ENCODE results near the gene PCNX2. TPM values are rescaled to one million over a fixed set of nuclear protein-coding genes. Genes with fewer than 3 reads are reported as not detected.

The PCNX2 gene
- total and polyA plus RNA-seq, 10 of the 15 experiments (the other 5 are each of a cell fraction or from before 2014, with no cell fraction given), result 2.1 to 16.4 (median 8.1) TPM

DNA sequence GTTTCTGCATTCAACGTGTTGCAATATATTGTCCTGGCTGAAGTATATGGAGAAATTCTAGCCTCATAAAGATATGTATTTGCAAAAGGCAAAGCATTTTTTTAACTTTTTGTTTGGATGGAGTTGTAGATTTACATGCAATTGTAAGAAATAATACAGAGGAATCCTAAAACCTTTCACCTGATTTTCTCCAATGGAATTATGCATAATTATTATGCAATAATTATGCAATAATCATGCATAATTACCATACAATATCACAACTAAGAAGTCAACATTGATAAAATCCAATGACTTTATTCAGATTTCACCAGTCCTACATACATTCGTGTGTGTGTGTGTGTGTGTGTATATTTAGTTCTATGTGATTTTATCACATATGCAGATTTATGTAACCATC lies 24.5 kb upstream of the PCNX2 start:
- Histone ChIP-seq H3K27me3 (replicated peaks in 1 of 2; ENCODE audit: control insufficient read depth in 2 of 2, insufficient read depth in 2 of 2, low read length in 1 of 2) (peaks cover 0 to 8% of the 10 kb centered on the region in 2 experiments; a peak in 1 of 4 replicates), H4K20me1 (ENCODE audit: control insufficient read depth, insufficient read depth) (no peaks in the 10 kb centered on the region), H3K4me1 (ENCODE audit: control insufficient read depth, insufficient read depth, low read length) (no peaks in the 10 kb centered on the region), H3K79me2 (ENCODE audit: control insufficient read depth, insufficient read depth, low read length) (no peaks in the 10 kb centered on the region), H3K9me3 (replicated peaks; ENCODE audit: control insufficient read depth, insufficient read depth, low read length) (no peaks in the 10 kb centered on the region), H3K27ac (ENCODE audit: control insufficient read depth, insufficient read depth) (no peak overlapping the region), H3K4me3 (no peak overlapping the region), H3K9ac (ENCODE audit: control insufficient read depth, insufficient read depth, low read length) (no peak overlapping the region), H3K4me2 (ENCODE audit: control insufficient read depth, insufficient read depth) (no peak overlapping the region), H3K36me3 (ENCODE audit: control insufficient read depth in 2 of 2, insufficient read depth in 2 of 2, low read length in 1 of 2) (no peaks in the 10 kb centered on the region), H2AFZ (ENCODE audit: control insufficient read depth, low read depth, low read length) (no peak overlapping the region)
- SMC1A ChIA-PET (ENCODE audit: uncharacterized antibody, unreplicated experiment), result no interaction called here
- WGBS (ENCODE audit: insufficient coverage, insufficient replicate concordance, low lambda C conversion rate, missing lambda C conversion rate), result 45% methylated on average over 2 of the region's 2 CpGs
- no peak for DNase-seq (ENCODE audit: low read depth, low spot score)
- POLR2A ChIA-PET, result no interaction called here
- RAD21 ChIA-PET (ENCODE audit: unreplicated experiment), result no interaction called here
- ATAC-seq, result no peak
- TF ChIP-seq FOXK2 (IDR thresholded peaks at IDR 0.05) (no peak), CREM (IDR thresholded peaks at IDR 0.05; ENCODE audit: low read depth) (no peak), SPI1 (IDR thresholded peaks at IDR 0.05; ENCODE audit: borderline replicate concordance, insufficient read depth, low read depth, low read length) (no peak), WRNIP1 (IDR thresholded peaks at IDR 0.05; ENCODE audit: borderline replicate concordance, low read depth, low read length) (no peak), RCOR1 (conservative IDR thresholded peaks at IDR 0.05; ENCODE audit: low read depth, low read length) (no peak), PAX5 (IDR thresholded peaks at IDR 0.05; ENCODE audit: borderline replicate concordance, low read depth, low read length) (no peak)
- CTCF ChIA-PET, result no interaction called here
- no peak for FAIRE-seq
- BruUV-seq (replicated peaks), result no TSS peak
- intact Hi-C loops (cut with micrococcal nuclease; ENCODE audit: unreplicated experiment), result no loop called here
- in situ Hi-C loops (cut with MboI), result no loop called here

DNA sequence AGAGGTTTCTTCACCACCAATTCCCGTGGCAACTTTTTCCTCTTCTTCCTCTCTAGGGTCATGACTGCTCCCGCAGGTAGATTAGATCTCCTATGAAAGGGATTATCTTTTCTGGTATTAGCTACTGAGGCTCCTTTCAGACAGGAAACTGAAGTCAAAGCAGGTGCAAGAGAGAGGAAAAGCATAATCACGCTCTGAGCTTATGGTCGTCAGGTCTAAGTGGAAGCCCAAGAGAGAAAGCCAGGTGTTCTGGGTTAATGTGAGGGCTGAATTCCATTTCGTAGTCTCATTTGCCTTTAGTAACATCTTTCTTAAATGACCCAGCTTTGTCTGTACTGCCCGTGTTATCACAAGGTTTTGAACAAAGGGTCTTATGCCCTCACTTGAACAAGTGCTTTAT lies 23.7 kb upstream of the PCNX2 start:
- Histone ChIP-seq H3K9me3 (replicated peaks; ENCODE audit: control insufficient read depth, insufficient read depth, low read length) (no peaks in the 10 kb centered on the region), H3K4me3 (no peak overlapping the region), H3K4me2 (ENCODE audit: control insufficient read depth, insufficient read depth) (no peak overlapping the region), H3K79me2 (ENCODE audit: control insufficient read depth, insufficient read depth, low read length) (no peaks in the 10 kb centered on the region), H3K36me3 (ENCODE audit: control insufficient read depth in 2 of 2, insufficient read depth in 2 of 2, low read length in 1 of 2) (no peaks in the 10 kb centered on the region), H3K9ac (ENCODE audit: control insufficient read depth, insufficient read depth, low read length) (no peak overlapping the region), H2AFZ (ENCODE audit: control insufficient read depth, low read depth, low read length) (no peak overlapping the region), H3K27me3 (replicated peaks in 1 of 2; ENCODE audit: control insufficient read depth in 2 of 2, insufficient read depth in 2 of 2, low read length in 1 of 2) (peaks cover 0 to 8% of the 10 kb centered on the region in 2 experiments; a peak in 1 of 4 replicates), H3K4me1 (ENCODE audit: control insufficient read depth, insufficient read depth, low read length) (no peaks in the 10 kb centered on the region), H4K20me1 (ENCODE audit: control insufficient read depth, insufficient read depth) (no peaks in the 10 kb centered on the region), H3K27ac (ENCODE audit: control insufficient read depth, insufficient read depth) (no peak overlapping the region)
- RAD21 ChIA-PET (ENCODE audit: unreplicated experiment), result no interaction called here
- 13% methylated on average over 6 of the region's 6 CpGs for WGBS (ENCODE audit: insufficient coverage, insufficient replicate concordance, low lambda C conversion rate, missing lambda C conversion rate)
- CTCF ChIA-PET, result interaction anchor here (0.6 kb wide), 1 partner anchor 1490 kb away, joined by 3 read pairs; no protein-coding TSS in a partner anchor
- SMC1A ChIA-PET (ENCODE audit: uncharacterized antibody, unreplicated experiment), result no interaction called here
- FAIRE-seq, result no peak
- POLR2A ChIA-PET, result no interaction called here
- BruUV-seq (replicated peaks), result no TSS peak
- in situ Hi-C loops (cut with MboI) (no loop called here), intact Hi-C loops (cut with micrococcal nuclease; ENCODE audit: unreplicated experiment) (no loop called here)
- DNase-seq (ENCODE audit: low read depth, low spot score), result no peak
- TF ChIP-seq CBX5 (IDR thresholded peaks at IDR 0.05; ENCODE audit: low read depth) (no peak), RUNX3 (IDR thresholded peaks at IDR 0.05; ENCODE audit: low read length) (no peak), RB1 (IDR thresholded peaks at IDR 0.05; ENCODE audit: borderline replicate concordance) (no peak), SP1 (IDR thresholded peaks at IDR 0.05; ENCODE audit: low read depth, low read length) (no peak), ATF7 (IDR thresholded peaks at IDR 0.05; ENCODE audit: low read depth) (no peak), YBX1 (IDR thresholded peaks at IDR 0.05) (no peak), SIN3A (IDR thresholded peaks at IDR 0.05; ENCODE audit: low read depth, low read length) (no peak)
- TF ChIP-seq, protein P1, sequence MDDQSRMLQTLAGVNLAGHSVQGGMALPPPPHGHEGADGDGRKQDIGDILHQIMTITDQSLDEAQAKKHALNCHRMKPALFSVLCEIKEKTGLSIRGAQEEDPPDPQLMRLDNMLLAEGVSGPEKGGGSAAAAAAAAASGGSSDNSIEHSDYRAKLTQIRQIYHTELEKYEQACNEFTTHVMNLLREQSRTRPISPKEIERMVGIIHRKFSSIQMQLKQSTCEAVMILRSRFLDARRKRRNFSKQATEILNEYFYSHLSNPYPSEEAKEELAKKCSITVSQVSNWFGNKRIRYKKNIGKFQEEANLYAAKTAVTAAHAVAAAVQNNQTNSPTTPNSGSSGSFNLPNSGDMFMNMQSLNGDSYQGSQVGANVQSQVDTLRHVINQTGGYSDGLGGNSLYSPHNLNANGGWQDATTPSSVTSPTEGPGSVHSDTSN (IDR thresholded peaks at IDR 0.05; ENCODE audit: insufficient replicate concordance, low read depth, low read length), result no peak
- no peak for ATAC-seq

Measured in GM12878 (cell line).